Fibroblast of lung (primary cell): ENCODE results near the gene MYO1D.

ENCODE experiments used
- EZH2 ChIP-seq: IDR thresholded peaks from 2 replicates; pipeline ENCODE4 v1.5.1; 2012; ENCODE audit warnings: low read length, control low read depth, mild to moderate bottlenecking; ENCODE audit errors: missing control alignments
- TF ChIP-seq, protein P1 (sequence below), 2 donors: IDR thresholded peaks in 1 of 2; conservative IDR thresholded peaks in 1 of 2; 1 replicate in 1 of 2; 2 replicates in 1 of 2; pipeline ENCODE4 v1.5.1; 2011 to 2012; ENCODE audit warnings: low read length in 2 of 2, control low read depth in 1 of 2, inconsistent platforms in 1 of 2, low read depth in 1 of 2, mild to moderate bottlenecking in 1 of 2

GRCh38 chr17:32909787-32910369 lies 33.0 kb upstream of the MYO1D start:
- TF ChIP-seq, protein P1, sequence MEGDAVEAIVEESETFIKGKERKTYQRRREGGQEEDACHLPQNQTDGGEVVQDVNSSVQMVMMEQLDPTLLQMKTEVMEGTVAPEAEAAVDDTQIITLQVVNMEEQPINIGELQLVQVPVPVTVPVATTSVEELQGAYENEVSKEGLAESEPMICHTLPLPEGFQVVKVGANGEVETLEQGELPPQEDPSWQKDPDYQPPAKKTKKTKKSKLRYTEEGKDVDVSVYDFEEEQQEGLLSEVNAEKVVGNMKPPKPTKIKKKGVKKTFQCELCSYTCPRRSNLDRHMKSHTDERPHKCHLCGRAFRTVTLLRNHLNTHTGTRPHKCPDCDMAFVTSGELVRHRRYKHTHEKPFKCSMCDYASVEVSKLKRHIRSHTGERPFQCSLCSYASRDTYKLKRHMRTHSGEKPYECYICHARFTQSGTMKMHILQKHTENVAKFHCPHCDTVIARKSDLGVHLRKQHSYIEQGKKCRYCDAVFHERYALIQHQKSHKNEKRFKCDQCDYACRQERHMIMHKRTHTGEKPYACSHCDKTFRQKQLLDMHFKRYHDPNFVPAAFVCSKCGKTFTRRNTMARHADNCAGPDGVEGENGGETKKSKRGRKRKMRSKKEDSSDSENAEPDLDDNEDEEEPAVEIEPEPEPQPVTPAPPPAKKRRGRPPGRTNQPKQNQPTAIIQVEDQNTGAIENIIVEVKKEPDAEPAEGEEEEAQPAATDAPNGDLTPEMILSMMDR (conservative IDR thresholded peaks at IDR 0.05 in 1 of 2, IDR thresholded peaks at IDR 0.05 in 1 of 2; ENCODE audit: low read depth in 1 of 2, low read length in 2 of 2): peak; percentile 79 to 84
- no peak for TF ChIP-seq EZH2
